Mucosa of rectum (tissue), 2 donors: ENCODE results near the gene ZNF134.

ENCODE experiments used
- H3K27ac ChIP-seq, 2 donors: one replicate each; pipeline ENCODE4 v1.7.0; 2013; ENCODE audit warnings: inconsistent platforms in 2 of 2, low read depth in 2 of 2, low read length in 2 of 2
- H3K27me3 ChIP-seq, 2 donors: one replicate each; pipeline ENCODE4 v1.7.0; 2013; ENCODE audit warnings: low read length in 2 of 2; ENCODE audit not compliant: control insufficient read depth in 2 of 2, insufficient read depth in 2 of 2
- H3K36me3 ChIP-seq, 2 donors: one replicate each; pipeline ENCODE4 v1.7.0; 2013; ENCODE audit warnings: low read length in 2 of 2; ENCODE audit not compliant: control insufficient read depth in 2 of 2, insufficient read depth in 2 of 2
- H3K4me1 ChIP-seq, 2 donors: one replicate each; pipeline ENCODE4 v1.7.0; 2013; ENCODE audit warnings: low read length in 2 of 2, mild to moderate bottlenecking in 1 of 2; ENCODE audit not compliant: control insufficient read depth in 2 of 2, insufficient read depth in 2 of 2
- H3K4me3 ChIP-seq, 2 donors: one replicate each; pipeline ENCODE4 v1.7.0; 2013; ENCODE audit warnings: low read length in 2 of 2
- H3K9ac ChIP-seq, 2 donors: one replicate each; pipeline ENCODE4 v1.7.0; 2013; ENCODE audit warnings: low read length in 2 of 2, low read depth in 1 of 2, mild to moderate bottlenecking in 1 of 2
- H3K9me3 ChIP-seq, 2 donors: one replicate each; pipeline ENCODE4 v1.7.0; 2013; ENCODE audit warnings: low read length in 2 of 2; ENCODE audit not compliant: control insufficient read depth in 2 of 2
- donor health status: healthy.
- donor health status: Normal muscosa, but diverticular disease.

The ZNF134 gene

GRCh38 chr19:57613941-57614743 lies at the start of gene ZNF134:
TSS of gene ZNF134 (plus strand) at chr19:57614242. CDS start at chr19:57619469, 5,227 bp downstream.
- Histone ChIP-seq H3K4me3 (peak within 1 kb of the TSS; percentile 83 to 89), H3K27me3 (no peaks in the 10 kb centered on the region), H3K36me3 (peaks cover 34 to 38% of the 10 kb centered on the region in 2 donors), H3K27ac (peak within 1 kb of the TSS in 1 of 2 donors; percentile 40), H3K9ac (peak within 1 kb of the TSS; percentile 64 to 76), H3K4me1 (peaks cover 4 to 7% of the 10 kb centered on the region in 2 donors), H3K9me3 (peaks cover 42 to 47% of the 10 kb centered on the region in 2 donors)

- Histone ChIP-seq H3K4me1 (no peaks in the 10 kb centered on the region), H3K27ac (no peak overlapping the region), H3K4me3 (peak overlapping the region in 1 of 2 donors; percentile 17), H3K27me3 (no peaks in the 10 kb centered on the region), H3K9ac (no peak overlapping the region), H3K9me3 (peaks cover 48 to 54% of the 10 kb centered on the region in 2 donors), H3K36me3 (no peaks in the 10 kb centered on the region)
Measured at GRCh38 chr19:57566396-57567265, 47.4 kb upstream of the ZNF134 start.

- Histone ChIP-seq H3K4me3 (no peak overlapping the region), H3K4me1 (no peaks in the 10 kb centered on the region), H3K9me3 (peaks cover 69 to 83% of the 10 kb centered on the region in 2 donors), H3K9ac (no peak overlapping the region), H3K36me3 (peaks cover 29 to 40% of the 10 kb centered on the region in 2 donors), H3K27ac (no peak overlapping the region), H3K27me3 (no peaks in the 10 kb centered on the region)
Measured at GRCh38 chr19:57570707-57571106, 43.3 kb upstream of the ZNF134 start.

- Histone ChIP-seq H3K27ac (no peak overlapping the region), H3K9me3 (peaks cover 68 to 78% of the 10 kb centered on the region in 2 donors), H3K4me3 (peak overlapping the region; percentile 14 to 20), H3K36me3 (peaks cover 37 to 56% of the 10 kb centered on the region in 2 donors), H3K27me3 (no peaks in the 10 kb centered on the region), H3K4me1 (no peaks in the 10 kb centered on the region), H3K9ac (no peak overlapping the region)
Measured at GRCh38 chr19:57572415-57572947, 41.6 kb upstream of the ZNF134 start.

- Histone ChIP-seq H3K27ac (no peak overlapping the region), H3K27me3 (no peaks in the 10 kb centered on the region), H3K4me3 (peak overlapping the region in 1 of 2 donors; percentile 20), H3K9ac (no peak overlapping the region), H3K9me3 (peaks cover 45 to 49% of the 10 kb centered on the region in 2 donors), H3K36me3 (peaks cover 37 to 56% of the 10 kb centered on the region in 2 donors), H3K4me1 (peaks cover 6 to 7% of the 10 kb centered on the region in 2 donors)
Measured at GRCh38 chr19:57576661-57577060, 37.4 kb upstream of the ZNF134 start.

- peaks cover 26 to 32% of the 10 kb centered on the region in 2 donors for H3K9me3 ChIP-seq
Measured at GRCh38 chr19:57578487-57579205, 35.4 kb upstream of the ZNF134 start, which contains the start of gene ZNF416. TSS of gene ZNF416 (minus strand) at chr19:57578911. CDS start at chr19:57578704, 207 bp downstream.

GRCh38 chr19:57583104-57583520 lies 30.9 kb upstream of the ZNF134 start:
- no peak overlapping the region for H3K9ac ChIP-seq
- H3K9me3 ChIP-seq, result peaks cover 3 to 10% of the 10 kb centered on the region in 2 donors
- peaks cover 2 to 4% of the 10 kb centered on the region in 2 donors for H3K4me1 ChIP-seq
- H3K36me3 ChIP-seq, result peaks cover 0 to 2% of the 10 kb centered on the region in 2 donors
- H3K4me3 ChIP-seq, result peak overlapping the region; percentile 52 to 76
- H3K27ac ChIP-seq, result no peak overlapping the region
- H3K27me3 ChIP-seq, result no peaks in the 10 kb centered on the region

More at GRCh38 chr19:57578487-57579205, 35.4 kb upstream of the ZNF134 start, which contains the start of gene ZNF416:
- Histone ChIP-seq H3K36me3 (peaks cover 23 to 36% of the 10 kb centered on the region in 2 donors), H3K4me1 (peaks cover 7 to 8% of the 10 kb centered on the region in 2 donors), H3K9ac (peak within 1 kb of the TSS; percentile 70 to 78), H3K27ac (peak within 1 kb of the TSS; percentile 27 to 70), H3K27me3 (no peaks in the 10 kb centered on the region), H3K4me3 (peak within 1 kb of the TSS; percentile 79 to 92)

- Histone ChIP-seq H3K4me3 (peak within 1 kb of the TSS; percentile 52 to 76), H3K9ac (peak within 1 kb of the TSS in 1 of 2 donors; percentile 20), H3K4me1 (peaks cover 0 to 2% of the 10 kb centered on the region in 2 donors), H3K9me3 (peaks cover 6 to 12% of the 10 kb centered on the region in 2 donors), H3K36me3 (peaks cover 0 to 7% of the 10 kb centered on the region in 2 donors), H3K27me3 (no peaks in the 10 kb centered on the region), H3K27ac (no peak within 1 kb of the TSS)
Measured at GRCh38 chr19:57583521-57584416, 30.3 kb upstream of the ZNF134 start, which contains the start of gene ZIK1. TSS of gene ZIK1 (plus strand) at chr19:57584145. CDS start at chr19:57584357, 212 bp downstream.
